WI38 (cell line): ENCODE measurements around the gene NEGR1.

Source experiments
- H3K4me3 ChIP-seq: 2 replicates; pipeline ENCODE4 v1.5.1; 2011; ENCODE audit warnings: low read depth, mild to moderate bottlenecking, control low read depth, low read length
- TF ChIP-seq, protein P1 (sequence below): IDR thresholded peaks from 2 replicates; pipeline ENCODE4 v1.5.1; 2012; ENCODE audit warnings: low read depth, mild to moderate bottlenecking, control low read depth, low read length

The NEGR1 gene

DNA sequence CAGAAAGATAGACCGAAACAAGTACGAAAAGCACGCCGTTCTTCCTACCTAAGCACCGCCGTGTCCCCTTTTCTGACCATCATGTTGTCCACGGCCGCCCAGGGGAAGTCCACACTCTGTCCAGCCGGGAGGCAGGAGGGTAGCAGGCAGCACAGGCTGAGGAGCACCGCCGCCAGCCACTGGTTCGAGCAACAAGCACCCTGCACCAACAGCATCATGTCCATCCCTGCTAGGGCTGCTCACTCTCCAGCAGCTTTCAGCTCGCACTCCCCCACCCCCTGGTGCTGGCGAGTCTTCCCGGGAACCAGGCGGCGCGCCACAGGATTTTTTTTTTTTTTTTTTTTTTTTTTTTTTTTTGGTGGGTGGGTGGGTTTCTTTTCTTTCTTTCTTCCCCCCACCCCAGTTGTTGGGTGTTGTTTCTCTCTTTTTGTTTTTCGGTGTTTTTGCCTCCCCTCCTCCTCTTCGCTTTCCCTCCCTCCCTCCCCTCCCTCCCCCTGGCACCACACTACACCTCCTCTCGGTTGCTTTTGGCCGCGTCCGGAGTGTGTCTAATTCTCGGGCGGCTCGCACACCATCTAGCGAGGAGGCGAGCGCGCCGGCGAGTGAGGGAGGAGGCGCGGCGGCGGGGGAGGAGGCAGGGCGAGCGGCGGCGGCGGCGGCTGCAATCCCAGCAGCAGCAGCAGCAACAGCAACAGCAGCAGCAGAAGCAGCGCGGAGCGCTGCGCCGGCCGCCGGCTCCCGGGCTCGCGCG lies at the start of gene NEGR1:
TSS of gene NEGR1 (minus strand) at position 269 of the 751 bp plus-strand sequence.
- TF ChIP-seq, protein P1, sequence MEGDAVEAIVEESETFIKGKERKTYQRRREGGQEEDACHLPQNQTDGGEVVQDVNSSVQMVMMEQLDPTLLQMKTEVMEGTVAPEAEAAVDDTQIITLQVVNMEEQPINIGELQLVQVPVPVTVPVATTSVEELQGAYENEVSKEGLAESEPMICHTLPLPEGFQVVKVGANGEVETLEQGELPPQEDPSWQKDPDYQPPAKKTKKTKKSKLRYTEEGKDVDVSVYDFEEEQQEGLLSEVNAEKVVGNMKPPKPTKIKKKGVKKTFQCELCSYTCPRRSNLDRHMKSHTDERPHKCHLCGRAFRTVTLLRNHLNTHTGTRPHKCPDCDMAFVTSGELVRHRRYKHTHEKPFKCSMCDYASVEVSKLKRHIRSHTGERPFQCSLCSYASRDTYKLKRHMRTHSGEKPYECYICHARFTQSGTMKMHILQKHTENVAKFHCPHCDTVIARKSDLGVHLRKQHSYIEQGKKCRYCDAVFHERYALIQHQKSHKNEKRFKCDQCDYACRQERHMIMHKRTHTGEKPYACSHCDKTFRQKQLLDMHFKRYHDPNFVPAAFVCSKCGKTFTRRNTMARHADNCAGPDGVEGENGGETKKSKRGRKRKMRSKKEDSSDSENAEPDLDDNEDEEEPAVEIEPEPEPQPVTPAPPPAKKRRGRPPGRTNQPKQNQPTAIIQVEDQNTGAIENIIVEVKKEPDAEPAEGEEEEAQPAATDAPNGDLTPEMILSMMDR, result no peak
- peak within 1 kb of the TSS; percentile 86 for H3K4me3 ChIP-seq

DNA sequence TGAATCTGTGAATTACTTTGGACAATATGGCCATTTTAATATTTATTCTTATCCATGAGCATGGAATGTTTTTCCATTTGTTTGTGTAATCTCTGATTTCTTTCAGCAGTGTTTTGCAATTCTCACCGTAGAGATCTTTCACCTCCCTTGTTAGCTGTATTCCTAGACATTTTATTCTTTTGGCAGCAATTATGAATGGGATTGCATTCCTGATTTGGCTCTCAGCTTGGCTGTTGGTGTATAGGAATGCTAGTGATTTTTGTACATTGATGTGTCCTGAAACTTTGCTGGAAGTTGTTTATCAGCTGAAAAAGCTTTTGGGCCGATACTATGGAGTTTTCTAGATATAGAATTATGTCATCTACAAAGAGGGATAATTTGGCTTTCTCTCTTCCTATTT lies 44.2 kb upstream of the NEGR1 start:
- H3K4me3 ChIP-seq, result no peak overlapping the region
- TF ChIP-seq, protein P1, result no peak

- no peak overlapping the region for H3K4me3 ChIP-seq
- TF ChIP-seq, protein P1, result no peak
Observed at GRCh38 chr1:72324451-72324850, 42.1 kb upstream of the NEGR1 start.

DNA sequence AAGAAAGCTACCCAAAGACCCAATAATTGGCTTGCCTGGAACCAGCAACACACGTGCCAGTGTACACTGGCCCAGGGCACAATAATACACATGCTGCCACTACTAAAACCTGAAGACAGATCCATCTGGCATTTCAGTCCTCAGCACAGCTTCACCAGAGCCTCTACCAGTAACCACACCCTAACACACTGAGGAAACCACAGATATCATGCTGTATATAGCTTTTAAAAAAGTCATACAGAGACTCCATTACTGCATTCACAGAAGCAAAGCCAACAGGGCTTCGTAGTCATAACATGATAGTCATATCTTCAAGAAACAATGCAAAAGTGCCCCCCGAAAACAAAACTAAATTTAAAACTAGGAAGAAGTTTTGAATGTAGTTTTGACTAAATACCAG lies 40.6 kb upstream of the NEGR1 start:
- TF ChIP-seq, protein P1, result no peak
- H3K4me3 ChIP-seq, result no peak overlapping the region

GRCh38 chr1:72296501-72296900 lies 14.2 kb upstream of the NEGR1 start:
- TF ChIP-seq, protein P1, result no peak

DNA sequence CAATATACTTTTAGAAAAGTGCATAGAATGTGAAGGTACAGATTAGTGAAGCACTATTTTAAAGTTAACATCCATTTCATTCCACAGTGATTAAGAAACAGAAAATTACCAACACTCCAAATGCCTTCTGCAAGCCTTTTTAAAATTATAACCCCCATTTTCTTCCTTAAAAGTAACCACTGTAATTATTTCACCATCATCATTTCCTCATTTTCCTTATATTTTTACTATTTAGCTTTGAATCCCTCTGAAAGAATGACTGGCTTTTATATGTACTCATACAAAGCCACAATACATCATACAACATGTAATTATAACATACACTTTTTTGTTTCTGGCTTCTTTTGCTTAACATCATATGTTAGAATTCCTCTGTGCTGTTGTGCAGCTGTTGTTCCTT lies 6.5 kb upstream of the NEGR1 start:
- no peak overlapping the region for H3K4me3 ChIP-seq
- TF ChIP-seq, protein P1, result no peak

More at GRCh38 chr1:72296501-72296900, 14.2 kb upstream of the NEGR1 start:
- H3K4me3 ChIP-seq, result no peak overlapping the region

- TF ChIP-seq, protein P1, result no peak
- no peak overlapping the region for H3K4me3 ChIP-seq
Observed at GRCh38 chr1:72286401-72286800, 4.1 kb upstream of the NEGR1 start.
